GM21515 (cell line): ENCODE data around the gene MYLK.
"Not testable (repeated sequence)": the region's sequence is repeated elsewhere in the genome, so short reads cannot be mapped to it uniquely, and the experiment has no call there.

Experiments
- ATAC-seq: cut with Tn5 transposase; IDR thresholded peaks from one replicate; pipeline ENCODE4 v1.9.1; 2021; ENCODE audit not compliant: unreplicated experiment

The MYLK gene

GRCh38 chr3:123752228-123752627, 131.9 kb downstream of the MYLK start:
- ATAC-seq: no peak

GRCh38 chr3:123751433-123751832, 132.7 kb downstream of the MYLK start:
- ATAC-seq: no peak

GRCh38 chr3:123750659-123751420, 133.3 kb downstream of the MYLK start:
- ATAC-seq: no peak

- no peak for ATAC-seq
Observed at GRCh38 chr3:123750209-123750608, 133.9 kb downstream of the MYLK start.

GRCh38 chr3:123749711-123750110, 134.4 kb downstream of the MYLK start:
- no peak for ATAC-seq

- no peak for ATAC-seq
Observed at GRCh38 chr3:123745184-123745855, 138.8 kb downstream of the MYLK start.

- no peak for ATAC-seq
Observed at GRCh38 chr3:123744064-123744463, 140.1 kb downstream of the MYLK start.

GRCh38 chr3:123743121-123743520, 141.0 kb downstream of the MYLK start:
- ATAC-seq: no peak

GRCh38 chr3:123741041-123741511, 143.1 kb downstream of the MYLK start:
- no peak for ATAC-seq

- ATAC-seq: no peak
Observed at GRCh38 chr3:123740391-123740822, 143.7 kb downstream of the MYLK start.

GRCh38 chr3:123739754-123740153, 144.4 kb downstream of the MYLK start:
- ATAC-seq: no peak

- ATAC-seq: no peak
Observed at GRCh38 chr3:123739106-123739505, 145.0 kb downstream of the MYLK start.

- not testable (repeated sequence) for ATAC-seq
Observed at GRCh38 chr3:123738522-123738921, 145.6 kb downstream of the MYLK start.

GRCh38 chr3:123737168-123737567, 147.0 kb downstream of the MYLK start:
- no peak for ATAC-seq

GRCh38 chr3:123735456-123735855, 148.7 kb downstream of the MYLK start:
- no peak for ATAC-seq

- ATAC-seq: no peak
Observed at GRCh38 chr3:123734527-123734902, 149.6 kb downstream of the MYLK start.

GRCh38 chr3:123733805-123734526, 150.2 kb downstream of the MYLK start:
- ATAC-seq: no peak

GRCh38 chr3:123733341-123733740, 150.8 kb downstream of the MYLK start:
- no peak for ATAC-seq

- no peak for ATAC-seq
Observed at GRCh38 chr3:123732447-123732846, 151.7 kb downstream of the MYLK start.

- no peak for ATAC-seq
Observed at GRCh38 chr3:123730829-123731228, 153.3 kb downstream of the MYLK start.

GRCh38 chr3:123728991-123729390, 155.1 kb downstream of the MYLK start:
- no peak for ATAC-seq

- ATAC-seq: no peak
Observed at GRCh38 chr3:123728014-123728413, 156.1 kb downstream of the MYLK start.
